Choroid plexus epithelial cell (primary cell): ENCODE data around the gene DAG1.

Experiments used
- DNase-seq: peaks from one replicate; pipeline ENCODE4 v3.0.0-alpha.2; 2010; ENCODE audit warnings: low read depth
- H3K4me3 ChIP-seq: 2 replicates; pipeline ENCODE4 v1.5.1; 2011; ENCODE audit warnings: low read depth, mild to moderate bottlenecking, control low read depth, low read length, moderate library complexity
- CTCF ChIP-seq: conservative IDR thresholded peaks from 2 replicates; pipeline ENCODE4 v1.5.1; 2011; ENCODE audit warnings: low read depth, mild to moderate bottlenecking, control low read depth, inconsistent platforms, low read length, moderate library complexity

The DAG1 gene

GRCh38 chr3:49523756-49524747 lies 54.0 kb downstream of the DAG1 start:
- TF ChIP-seq CTCF, result no peak
- no peak overlapping the region for H3K4me3 ChIP-seq
- DNase-seq, result no peak

GRCh38 chr3:49529567-49529966 lies 59.5 kb downstream of the DAG1 start:
- no peak overlapping the region for H3K4me3 ChIP-seq
- DNase-seq, result no peak
- TF ChIP-seq CTCF, result no peak

GRCh38 chr3:49530231-49530630 lies 60.2 kb downstream of the DAG1 start:
- no peak for TF ChIP-seq CTCF
- no peak overlapping the region for H3K4me3 ChIP-seq
- no peak for DNase-seq

GRCh38 chr3:49530701-49531100 lies 60.6 kb downstream of the DAG1 start:
- TF ChIP-seq CTCF, result no peak
- H3K4me3 ChIP-seq, result no peak overlapping the region
- DNase-seq, result no peak

GRCh38 chr3:49531218-49531617 lies 61.2 kb downstream of the DAG1 start:
- no peak for TF ChIP-seq CTCF
- no peak overlapping the region for H3K4me3 ChIP-seq
- no peak for DNase-seq

- H3K4me3 ChIP-seq, result no peak overlapping the region
- TF ChIP-seq CTCF, result no peak
- DNase-seq, result no peak
Observed at GRCh38 chr3:49531715-49532114, 61.6 kb downstream of the DAG1 start.

GRCh38 chr3:49533031-49533430 lies 63.0 kb downstream of the DAG1 start:
- H3K4me3 ChIP-seq, result no peak overlapping the region
- no peak for TF ChIP-seq CTCF
- no peak for DNase-seq
